Measurements from ENCODE around the gene ASTL.

The ASTL gene

DNA sequence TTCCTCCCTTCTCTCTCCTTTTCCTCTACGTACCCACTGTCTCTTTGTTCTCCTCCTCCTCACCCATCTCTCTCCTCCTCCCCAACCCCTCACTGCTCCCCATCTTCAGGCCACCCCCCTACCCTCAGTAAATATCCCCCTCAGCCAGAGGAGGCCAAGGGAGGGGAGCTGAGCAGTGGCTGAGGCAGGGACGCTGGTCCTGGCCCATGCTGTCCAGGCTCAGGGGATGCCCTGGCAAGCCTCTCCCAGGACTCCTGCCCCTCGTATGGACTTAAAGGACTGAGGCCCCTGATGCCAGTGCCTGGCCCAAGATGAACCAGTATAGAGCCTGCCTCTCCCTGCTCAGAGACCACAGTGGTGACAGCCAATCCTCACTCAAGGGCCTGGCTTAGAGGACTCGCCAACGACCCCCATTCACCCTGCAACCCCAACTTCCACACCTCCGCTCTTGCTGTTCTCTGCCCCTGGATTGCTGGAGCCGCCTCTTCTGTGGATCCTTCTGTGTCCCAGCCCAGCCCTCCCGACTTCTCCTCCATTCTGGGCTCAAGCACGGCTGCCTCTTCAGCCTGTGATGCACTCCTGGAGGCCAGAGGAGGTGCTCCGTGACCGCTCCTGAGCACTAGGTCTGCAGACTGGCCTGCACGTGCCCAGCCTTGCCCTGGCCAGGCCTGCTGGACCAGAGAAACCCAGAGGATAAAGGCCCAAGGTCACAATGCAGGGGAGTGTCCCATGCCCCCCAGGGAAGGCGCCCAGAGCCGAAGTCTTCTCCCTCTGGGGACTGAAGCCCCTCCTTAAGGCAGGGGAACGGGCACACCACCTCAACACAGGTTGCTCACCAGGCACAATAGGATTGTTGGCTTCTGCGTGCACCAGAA lies 16.4 kb upstream of the ASTL start:
- Mint-ChIP-seq H3K27me3 (no peaks in the 10 kb centered on the region), H3K27ac (no peak overlapping the region), H3K36me3 (no peaks in the 10 kb centered on the region), H3K4me1 (peaks cover 51% of the 10 kb centered on the region), H3K9me3 (no peaks in the 10 kb centered on the region), H3K4me3 (no peak overlapping the region)
- ATAC-seq (ENCODE audit: low read depth): no peak
- DNase-seq (ENCODE audit: low spot score in 2 of 2): no peak

DNA sequence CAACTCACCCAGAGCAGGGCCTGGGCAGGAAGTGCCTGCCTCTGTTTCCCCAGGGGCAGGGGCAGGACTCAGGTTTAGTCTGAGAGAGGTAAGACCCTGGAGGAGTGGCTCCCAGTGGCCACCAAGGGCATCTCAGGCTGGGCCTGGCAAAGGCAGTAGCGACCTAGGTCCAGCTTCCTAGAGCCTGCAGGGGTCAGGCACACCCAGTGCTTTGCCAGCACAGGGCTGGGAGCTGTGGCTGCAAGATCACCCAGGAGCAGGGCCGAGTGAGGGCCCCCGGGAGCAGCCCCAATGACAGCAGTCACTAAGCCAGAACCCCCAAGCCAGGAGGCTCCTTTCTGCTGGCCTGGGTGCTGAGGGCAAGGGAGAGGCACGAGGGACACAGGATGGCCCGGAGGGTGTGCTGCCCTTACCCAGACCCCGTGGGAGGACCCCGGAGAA lies 15.7 kb upstream of the ASTL start:
- DNase-seq (ENCODE audit: low spot score in 2 of 2): no peak
- ATAC-seq (ENCODE audit: low read depth): no peak
- Mint-ChIP-seq H3K4me1 (peaks cover 45% of the 10 kb centered on the region), H3K27ac (no peak overlapping the region), H3K27me3 (no peaks in the 10 kb centered on the region), H3K9me3 (no peaks in the 10 kb centered on the region), H3K36me3 (no peaks in the 10 kb centered on the region), H3K4me3 (no peak overlapping the region)

DNA sequence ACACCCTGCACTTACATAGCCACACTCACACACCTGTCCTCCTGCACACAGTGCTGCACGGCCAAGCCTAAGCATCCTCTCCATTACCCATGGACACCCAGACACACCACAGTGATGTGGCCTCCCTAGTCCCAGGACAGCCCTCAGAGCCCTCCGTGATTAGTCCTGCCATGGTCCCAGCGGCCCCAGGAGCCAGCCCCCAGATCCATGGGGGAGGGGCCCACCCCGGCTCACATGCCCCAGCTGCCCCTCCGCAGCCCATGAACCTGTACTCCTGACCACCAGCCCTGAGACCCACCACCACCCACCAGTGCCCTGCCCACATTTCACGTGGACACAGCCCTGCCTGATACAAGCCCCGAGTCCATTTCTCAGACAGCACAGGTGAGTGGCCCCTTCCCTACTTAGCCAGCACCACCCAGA lies 15.0 kb upstream of the ASTL start:
- no peaks in the 10 kb centered on the region for H3K27me3 Mint-ChIP-seq
- no peak overlapping the region for H3K27ac Mint-ChIP-seq
- H3K36me3 Mint-ChIP-seq: no peaks in the 10 kb centered on the region
- peaks cover 46% of the 10 kb centered on the region for H3K4me1 Mint-ChIP-seq
- no peak for ATAC-seq (ENCODE audit: low read depth)
- no peak for DNase-seq (ENCODE audit: low spot score in 2 of 2)
- no peaks in the 10 kb centered on the region for H3K9me3 Mint-ChIP-seq
- no peak overlapping the region for H3K4me3 Mint-ChIP-seq

- no peaks in the 10 kb centered on the region for H3K9me3 Mint-ChIP-seq
- H3K4me1 Mint-ChIP-seq: peaks cover 45% of the 10 kb centered on the region
- ATAC-seq (ENCODE audit: low read depth): no peak
- H3K36me3 Mint-ChIP-seq: no peaks in the 10 kb centered on the region
- no peak overlapping the region for H3K4me3 Mint-ChIP-seq
- H3K27ac Mint-ChIP-seq: peak overlapping the region; percentile 30
- no peaks in the 10 kb centered on the region for H3K27me3 Mint-ChIP-seq
- DNase-seq (ENCODE audit: low spot score in 2 of 2): no peak
Observed at GRCh38 chr2:96152304-96153161, 14.2 kb upstream of the ASTL start.

- H3K4me3 Mint-ChIP-seq: no peak overlapping the region
- ATAC-seq (ENCODE audit: low read depth) (no peak), DNase-seq (ENCODE audit: low spot score in 2 of 2) (no peak)
- H3K27me3 Mint-ChIP-seq: no peaks in the 10 kb centered on the region
- H3K4me1 Mint-ChIP-seq: peaks cover 43% of the 10 kb centered on the region
- H3K27ac Mint-ChIP-seq: peak overlapping the region; percentile 30
- H3K36me3 Mint-ChIP-seq: no peaks in the 10 kb centered on the region
- no peaks in the 10 kb centered on the region for H3K9me3 Mint-ChIP-seq
Observed at GRCh38 chr2:96151595-96152303, 13.4 kb upstream of the ASTL start.

- H3K36me3 Mint-ChIP-seq: no peaks in the 10 kb centered on the region
- H3K9me3 Mint-ChIP-seq: no peaks in the 10 kb centered on the region
- no peak for ATAC-seq (ENCODE audit: low read depth)
- no peak overlapping the region for H3K4me3 Mint-ChIP-seq
- no peak for DNase-seq (ENCODE audit: low spot score in 2 of 2)
- no peaks in the 10 kb centered on the region for H3K27me3 Mint-ChIP-seq
- H3K27ac Mint-ChIP-seq: peak overlapping the region; percentile 80
- peaks cover 43% of the 10 kb centered on the region for H3K4me1 Mint-ChIP-seq
Observed at GRCh38 chr2:96150791-96151594, 12.7 kb upstream of the ASTL start.

DNA sequence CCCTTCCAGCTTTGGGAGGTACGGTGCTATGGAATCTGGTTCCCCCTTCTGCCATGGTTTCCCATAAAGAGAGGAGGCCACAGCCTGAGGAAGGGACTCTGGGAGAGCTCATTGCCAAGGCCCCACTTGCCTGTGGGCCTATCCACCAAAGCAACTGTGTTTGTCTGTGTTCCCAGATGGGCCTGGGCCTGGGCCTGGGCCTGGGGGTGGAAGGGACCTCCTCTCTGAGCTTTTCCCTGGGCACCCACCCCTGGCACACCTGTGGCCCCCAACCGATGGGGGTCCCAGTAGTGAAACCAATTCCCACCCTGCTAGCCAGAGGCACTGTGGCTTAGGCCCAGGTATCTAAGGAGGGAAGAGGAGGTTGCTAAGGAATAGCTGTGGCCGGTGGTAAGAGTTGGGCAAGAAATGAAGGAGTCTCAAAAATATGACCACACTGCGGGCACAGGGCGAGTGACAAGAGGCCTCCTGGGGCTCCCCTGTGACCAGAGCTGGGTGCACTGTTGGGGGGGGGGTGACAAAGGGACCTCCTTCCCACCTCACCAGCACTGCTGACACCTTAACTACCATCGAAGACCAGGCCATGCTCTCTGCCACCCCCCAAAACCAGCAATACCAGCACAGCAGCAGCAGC lies 11.8 kb upstream of the ASTL start:
- ATAC-seq (ENCODE audit: low read depth) (no peak), DNase-seq (ENCODE audit: low spot score in 2 of 2) (no peak)
- Mint-ChIP-seq H3K36me3 (no peaks in the 10 kb centered on the region), H3K4me1 (peaks cover 39% of the 10 kb centered on the region), H3K9me3 (no peaks in the 10 kb centered on the region), H3K27me3 (no peaks in the 10 kb centered on the region), H3K4me3 (peak overlapping the region; percentile 27), H3K27ac (peak overlapping the region; percentile 80)

GRCh38 chr2:96148410-96149217 lies 10.3 kb upstream of the ASTL start:
- peak overlapping the region; percentile 74 for H3K4me3 Mint-ChIP-seq
- H3K36me3 Mint-ChIP-seq: no peaks in the 10 kb centered on the region
- peak; percentile 71 for ATAC-seq (ENCODE audit: low read depth)
- peak overlapping the region; percentile 98 for H3K27ac Mint-ChIP-seq
- peaks cover 49% of the 10 kb centered on the region for H3K4me1 Mint-ChIP-seq
- no peaks in the 10 kb centered on the region for H3K27me3 Mint-ChIP-seq
- H3K9me3 Mint-ChIP-seq: no peaks in the 10 kb centered on the region
- peak; percentile 86 to 94 for DNase-seq (ENCODE audit: low spot score in 2 of 2)

DNA sequence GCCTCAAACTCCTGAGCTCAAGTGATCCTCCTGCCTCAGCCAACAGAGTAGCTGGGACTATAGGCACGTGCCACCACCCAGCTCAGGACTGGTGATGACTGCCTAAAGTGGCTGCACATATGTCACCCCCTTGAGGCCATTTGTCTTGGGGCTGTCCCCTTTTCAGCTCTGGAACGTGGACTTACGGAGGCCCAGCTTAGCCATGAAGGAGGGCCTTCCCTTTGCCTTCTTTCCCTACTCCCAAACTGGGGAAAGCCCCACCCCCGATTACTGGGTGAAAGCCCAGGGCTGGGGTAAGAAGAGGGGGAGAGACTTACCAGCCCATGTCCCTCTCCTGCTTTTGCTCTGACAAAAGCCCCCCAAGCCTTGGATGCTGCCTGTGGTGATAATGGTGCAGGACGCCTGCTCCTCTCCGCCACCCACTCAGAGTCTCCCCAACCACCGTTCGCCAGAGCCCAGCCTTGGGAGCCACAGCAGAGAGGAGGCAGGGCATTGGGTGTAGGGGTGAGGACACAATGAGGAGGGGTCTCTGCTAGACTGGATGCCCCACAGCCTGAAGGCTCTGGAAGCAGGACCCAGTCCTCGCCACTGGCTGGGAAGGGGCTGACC lies 9.4 kb upstream of the ASTL start:
- no peak for DNase-seq (ENCODE audit: low spot score in 2 of 2)
- peak overlapping the region; percentile 34 for H3K4me3 Mint-ChIP-seq
- ATAC-seq (ENCODE audit: low read depth): no peak
- no peaks in the 10 kb centered on the region for H3K9me3 Mint-ChIP-seq
- H3K27me3 Mint-ChIP-seq: no peaks in the 10 kb centered on the region
- H3K36me3 Mint-ChIP-seq: no peaks in the 10 kb centered on the region
- peak overlapping the region; percentile 98 for H3K27ac Mint-ChIP-seq
- H3K4me1 Mint-ChIP-seq: peaks cover 45% of the 10 kb centered on the region

DNA sequence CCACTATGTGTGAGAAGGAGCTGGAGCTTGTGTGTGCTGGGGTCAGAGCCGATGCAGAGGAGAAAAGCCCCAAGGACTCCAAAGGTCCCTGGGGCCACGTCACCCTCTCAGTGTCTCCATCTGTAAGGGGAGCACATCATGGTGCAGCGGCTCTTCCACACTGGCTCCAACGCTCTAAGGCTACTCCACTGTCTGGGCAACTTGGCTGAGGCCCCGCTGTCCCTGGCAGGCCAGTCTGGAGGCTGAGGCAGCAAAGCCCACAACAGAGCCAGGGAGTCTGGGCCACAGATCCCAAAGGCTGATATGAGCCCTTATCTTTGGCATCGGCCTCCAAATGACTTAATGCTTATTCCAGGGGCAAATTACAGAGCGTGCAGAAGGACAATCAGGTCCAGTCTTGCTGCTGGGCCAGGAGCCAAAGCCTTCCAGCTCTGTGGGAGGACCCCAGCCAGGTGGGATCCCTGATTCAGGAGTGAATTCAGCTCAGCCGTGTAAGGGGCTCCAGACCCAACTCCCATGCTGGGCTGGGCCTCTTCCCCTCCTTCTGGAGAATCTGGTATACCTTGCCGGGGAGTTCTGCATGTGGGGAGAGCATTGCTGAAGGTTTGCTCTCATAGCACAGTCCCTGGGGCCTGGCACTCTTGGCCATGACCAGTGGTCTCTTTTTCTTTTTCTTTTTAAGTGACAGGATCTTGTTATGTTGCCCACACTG lies 8.7 kb upstream of the ASTL start:
- Mint-ChIP-seq H3K27me3 (no peaks in the 10 kb centered on the region), H3K27ac (peak overlapping the region; percentile 98), H3K4me1 (peaks cover 46% of the 10 kb centered on the region), H3K36me3 (no peaks in the 10 kb centered on the region), H3K9me3 (no peaks in the 10 kb centered on the region), H3K4me3 (peak overlapping the region; percentile 69)
- DNase-seq (ENCODE audit: low spot score in 2 of 2) (no peak), ATAC-seq (ENCODE audit: low read depth) (no peak)

GRCh38 chr2:96146153-96146880 lies 8.0 kb upstream of the ASTL start:
- peaks cover 46% of the 10 kb centered on the region for H3K4me1 Mint-ChIP-seq
- H3K27ac Mint-ChIP-seq: peak overlapping the region; percentile 98
- ATAC-seq (ENCODE audit: low read depth): peak; percentile 50
- H3K4me3 Mint-ChIP-seq: peak overlapping the region; percentile 69
- DNase-seq (ENCODE audit: low spot score in 2 of 2): peak; percentile 85 to 90
- H3K27me3 Mint-ChIP-seq: no peaks in the 10 kb centered on the region
- no peaks in the 10 kb centered on the region for H3K36me3 Mint-ChIP-seq
- H3K9me3 Mint-ChIP-seq: no peaks in the 10 kb centered on the region
